GM12892 (cell line): ENCODE results near the gene ABCA8.

Experiments used
- POLR2A ChIP-seq: IDR thresholded peaks from 2 replicates; pipeline ENCODE4 v1.6.1; 2011; ENCODE audit warnings: low read depth, low read length, control low read depth
- POLR2AphosphoS5 ChIP-seq: IDR thresholded peaks from 2 replicates; pipeline ENCODE4 v1.6.1; 2011; ENCODE audit warnings: low read depth, low read length, control low read depth
- TAF1 ChIP-seq: IDR thresholded peaks from 2 replicates; pipeline ENCODE4 v1.6.1; 2011; ENCODE audit warnings: low read depth, mild to moderate bottlenecking, control low read depth, low read length, borderline replicate concordance

- TF ChIP-seq POLR2A (no peak), POLR2AphosphoS5 (no peak), TAF1 (no peak)
Measured at GRCh38 chr17:68987966-68988365, 32.8 kb upstream of the ABCA8 start.
